GM12801 (cell line): ENCODE data around the gene SPATA12.

Experiments
- TF ChIP-seq, protein P1 (sequence below): IDR thresholded peaks from one replicate; pipeline ENCODE4 v1.5.1; 2011; ENCODE audit warnings: control low read depth; ENCODE audit not compliant: insufficient read length; ENCODE audit errors: extremely low read depth

The SPATA12 gene

DNA sequence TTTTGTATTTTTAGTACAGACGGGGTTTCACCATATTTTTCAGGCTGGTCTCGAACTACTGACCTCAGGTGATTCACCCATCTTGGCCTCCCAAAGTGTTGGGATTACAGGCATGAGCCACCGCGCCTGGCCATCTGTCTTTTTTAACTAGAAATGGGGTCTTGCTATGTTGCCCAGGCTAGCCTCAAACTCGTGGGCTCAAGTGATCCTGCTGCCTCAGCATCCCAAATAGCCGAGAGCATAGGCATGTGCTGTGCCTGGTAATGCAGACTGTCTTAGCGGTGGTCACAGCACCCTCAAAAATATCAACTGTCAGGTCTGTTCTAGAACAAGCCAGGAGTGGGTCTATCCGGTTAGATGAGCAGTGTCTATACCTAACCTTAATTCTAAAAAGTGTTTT lies 48.2 kb downstream of the SPATA12 start:
- TF ChIP-seq, protein P1, sequence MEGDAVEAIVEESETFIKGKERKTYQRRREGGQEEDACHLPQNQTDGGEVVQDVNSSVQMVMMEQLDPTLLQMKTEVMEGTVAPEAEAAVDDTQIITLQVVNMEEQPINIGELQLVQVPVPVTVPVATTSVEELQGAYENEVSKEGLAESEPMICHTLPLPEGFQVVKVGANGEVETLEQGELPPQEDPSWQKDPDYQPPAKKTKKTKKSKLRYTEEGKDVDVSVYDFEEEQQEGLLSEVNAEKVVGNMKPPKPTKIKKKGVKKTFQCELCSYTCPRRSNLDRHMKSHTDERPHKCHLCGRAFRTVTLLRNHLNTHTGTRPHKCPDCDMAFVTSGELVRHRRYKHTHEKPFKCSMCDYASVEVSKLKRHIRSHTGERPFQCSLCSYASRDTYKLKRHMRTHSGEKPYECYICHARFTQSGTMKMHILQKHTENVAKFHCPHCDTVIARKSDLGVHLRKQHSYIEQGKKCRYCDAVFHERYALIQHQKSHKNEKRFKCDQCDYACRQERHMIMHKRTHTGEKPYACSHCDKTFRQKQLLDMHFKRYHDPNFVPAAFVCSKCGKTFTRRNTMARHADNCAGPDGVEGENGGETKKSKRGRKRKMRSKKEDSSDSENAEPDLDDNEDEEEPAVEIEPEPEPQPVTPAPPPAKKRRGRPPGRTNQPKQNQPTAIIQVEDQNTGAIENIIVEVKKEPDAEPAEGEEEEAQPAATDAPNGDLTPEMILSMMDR = no peak

DNA sequence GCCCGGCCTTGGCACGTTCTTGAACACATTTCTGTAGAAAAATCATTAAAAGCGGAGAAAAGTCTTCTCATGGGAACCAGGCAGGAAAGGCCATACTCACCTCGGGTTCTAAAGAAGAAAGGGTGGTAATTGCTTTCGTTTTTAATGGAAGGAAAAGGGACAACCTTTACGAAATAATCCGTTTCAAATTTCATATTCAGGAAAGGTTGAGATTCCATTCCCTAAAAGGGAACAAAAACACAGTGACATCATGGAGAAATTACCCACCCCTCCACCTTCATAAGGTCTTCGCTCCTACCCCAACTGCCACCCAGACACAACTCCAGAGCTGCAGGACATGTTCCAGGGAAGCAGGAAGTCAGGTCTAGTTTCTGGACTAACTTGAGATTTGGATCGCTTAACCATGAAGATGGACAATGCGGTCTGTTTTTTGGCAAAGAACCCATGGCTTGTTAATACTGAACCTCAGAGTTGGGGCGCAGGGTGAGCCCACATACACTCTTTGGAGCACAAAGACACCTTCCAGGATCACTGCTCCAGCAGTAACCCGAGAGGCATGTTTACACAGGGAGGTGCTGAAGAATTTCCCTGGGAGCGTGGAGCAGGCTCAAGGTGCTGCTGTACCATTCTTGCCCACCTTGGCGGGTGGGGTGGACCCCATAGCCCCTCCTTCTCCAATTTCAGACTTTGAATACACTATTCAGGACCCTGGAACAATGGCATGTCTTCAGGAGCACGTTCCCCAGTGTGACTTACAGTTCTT lies 49.2 kb downstream of the SPATA12 start:
- TF ChIP-seq, protein P1 = no peak

DNA sequence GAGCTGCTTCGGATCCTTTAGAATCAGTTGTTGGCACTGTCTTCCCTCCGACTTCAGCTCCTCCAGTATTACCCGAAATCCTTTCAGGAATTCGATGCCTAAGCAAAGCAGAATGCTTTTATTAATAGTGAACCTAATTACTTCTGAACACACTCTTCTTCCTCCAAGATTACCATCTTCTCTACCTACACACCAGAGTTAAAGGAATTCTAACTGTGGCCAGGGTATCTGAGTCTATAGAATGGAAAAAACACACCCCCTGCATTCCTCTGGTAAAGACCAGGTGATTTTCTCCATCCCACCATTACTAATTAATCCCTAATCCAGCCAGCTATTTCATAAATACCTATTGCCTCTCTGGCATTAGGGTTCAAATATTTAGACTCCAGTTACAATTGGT lies 49.8 kb downstream of the SPATA12 start:
- TF ChIP-seq, protein P1 = no peak

DNA sequence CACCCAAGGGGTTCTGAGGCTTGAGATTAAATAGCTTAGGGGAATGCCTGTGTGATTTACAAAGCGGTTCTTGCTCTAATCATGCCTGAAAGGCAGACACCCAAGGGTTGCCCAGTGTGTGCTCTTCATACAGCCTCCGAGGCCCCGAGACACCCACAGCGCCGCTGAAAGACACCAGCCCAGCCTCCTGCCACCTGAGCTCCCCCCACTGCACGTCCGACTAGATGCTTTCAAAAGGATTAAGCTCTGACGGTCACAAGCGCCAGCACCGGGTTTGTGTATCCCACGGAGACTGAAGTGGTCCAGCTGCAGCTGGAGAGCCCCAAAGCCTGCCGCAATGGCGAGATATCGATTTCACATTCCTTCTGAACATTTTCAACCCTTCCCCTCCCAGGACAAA lies 50.3 kb downstream of the SPATA12 start:
- TF ChIP-seq, protein P1 = no peak

DNA sequence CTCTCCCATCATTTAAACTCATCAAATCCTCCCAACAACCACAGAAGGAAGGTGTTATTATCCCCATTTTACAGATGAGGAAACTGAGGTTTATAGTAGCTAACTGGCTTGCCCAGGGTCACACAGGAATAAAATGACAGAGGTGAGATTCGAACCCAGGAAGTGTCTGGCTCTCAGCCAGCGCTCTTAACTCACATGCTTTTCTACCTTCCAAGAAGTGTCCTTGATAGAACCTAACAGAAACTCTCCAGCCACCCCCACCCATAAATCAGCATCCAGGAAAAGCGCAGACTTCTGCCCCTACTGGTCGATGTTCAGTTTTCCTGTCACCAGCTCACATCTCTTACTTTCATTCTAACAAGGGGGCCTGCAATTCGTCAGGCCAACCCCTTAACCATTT lies 51.7 kb downstream of the SPATA12 start:
- TF ChIP-seq, protein P1 = no peak

DNA sequence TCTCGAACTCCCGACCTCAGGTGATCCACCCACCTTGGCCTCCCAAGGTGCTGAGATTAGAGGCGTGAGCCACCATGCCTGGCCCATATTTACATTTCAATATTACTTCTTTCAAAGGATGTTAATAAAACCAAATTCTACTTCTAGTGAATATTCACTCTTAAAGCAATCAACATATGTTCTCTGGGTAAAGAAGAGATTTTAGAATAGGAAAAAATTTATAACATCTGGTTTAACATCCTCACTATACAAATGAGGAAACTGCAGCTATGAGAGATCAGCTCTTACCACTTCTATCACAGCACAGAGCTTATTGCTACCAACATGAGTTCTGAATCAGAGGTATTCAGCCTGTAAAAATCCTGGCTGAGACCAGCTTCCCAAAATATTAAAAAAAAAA lies 56.0 kb downstream of the SPATA12 start:
- TF ChIP-seq, protein P1 = no peak

DNA sequence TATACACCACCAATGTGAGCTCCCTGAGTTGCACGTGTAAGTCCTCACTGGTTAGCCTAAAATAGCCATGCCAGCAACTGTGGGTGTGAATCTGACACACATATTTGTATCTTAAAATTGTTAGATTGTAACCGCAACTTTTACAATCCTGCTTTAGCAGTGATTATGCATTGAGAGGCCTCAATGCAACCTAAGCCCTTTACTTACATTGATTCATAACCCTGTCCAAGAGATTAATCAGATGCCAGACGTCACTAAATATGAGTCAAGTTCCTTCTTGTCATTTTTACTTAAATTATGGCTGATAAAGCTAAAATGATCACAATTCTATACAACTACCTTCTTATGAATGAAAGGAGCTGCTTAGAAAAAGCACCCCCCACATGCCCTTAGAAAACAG lies 57.8 kb downstream of the SPATA12 start:
- TF ChIP-seq, protein P1 = no peak
